ENCODE measurements around the gene L3MBTL4. TPM values are rescaled to one million over a fixed set of nuclear protein-coding genes. Genes with fewer than 3 reads are reported as not detected.

Gene L3MBTL4
- total RNA-seq, 1 experiment from 2014 or later: 2.1 TPM

DNA sequence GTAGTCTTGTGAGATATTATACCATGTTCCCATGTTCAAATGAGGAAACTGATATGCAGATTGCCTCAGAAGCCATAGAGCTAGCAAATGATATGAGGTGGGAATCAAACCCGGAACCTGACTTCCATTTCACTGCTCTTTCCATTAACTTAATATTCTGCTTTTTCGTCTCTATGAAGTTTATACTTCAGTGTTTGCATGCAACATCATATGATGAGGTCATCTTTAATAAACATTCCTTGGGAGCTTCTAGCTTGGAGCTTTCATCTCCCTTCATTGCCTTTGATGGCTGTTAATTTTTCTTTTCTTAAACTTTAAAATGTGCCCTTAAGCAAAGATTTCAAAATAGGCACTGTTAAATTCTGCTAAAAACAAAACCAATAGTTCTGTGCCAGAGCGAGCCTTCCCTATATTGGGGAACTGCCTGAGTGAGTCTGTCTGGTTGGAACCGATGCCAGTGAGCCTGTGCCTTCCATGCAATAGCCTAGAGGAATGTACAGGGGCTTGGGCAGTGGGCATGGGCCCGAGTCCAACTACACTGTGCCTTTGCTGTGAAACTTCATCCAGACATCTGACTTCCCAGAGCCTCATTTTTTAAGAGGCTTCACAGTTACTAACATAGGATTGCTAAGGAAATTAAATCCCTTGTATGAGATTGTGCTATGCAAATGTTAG, 428.3 kb downstream of the L3MBTL4 start:
- Mint-ChIP-seq H3K4me1 (ENCODE audit: low read depth, unreplicated experiment) (no peaks in the 10 kb centered on the region), H3K4me3 (ENCODE audit: low read depth, unreplicated experiment) (no peak overlapping the region), H3K36me3 (ENCODE audit: insufficient read depth, unreplicated experiment) (no peaks in the 10 kb centered on the region), H3K9me3 (ENCODE audit: low read depth, unreplicated experiment) (peaks cover 3% of the 10 kb centered on the region), H3K27ac (ENCODE audit: unreplicated experiment) (no peak overlapping the region), H3K27me3 (ENCODE audit: unreplicated experiment) (peaks cover 13% of the 10 kb centered on the region)
- DNase-seq: no peak
- CTCF ChIA-PET: no interaction called here
- intact Hi-C loops (cut with micrococcal nuclease; ENCODE audit: unreplicated experiment): no loop called here
- TF ChIP-seq, protein P1, sequence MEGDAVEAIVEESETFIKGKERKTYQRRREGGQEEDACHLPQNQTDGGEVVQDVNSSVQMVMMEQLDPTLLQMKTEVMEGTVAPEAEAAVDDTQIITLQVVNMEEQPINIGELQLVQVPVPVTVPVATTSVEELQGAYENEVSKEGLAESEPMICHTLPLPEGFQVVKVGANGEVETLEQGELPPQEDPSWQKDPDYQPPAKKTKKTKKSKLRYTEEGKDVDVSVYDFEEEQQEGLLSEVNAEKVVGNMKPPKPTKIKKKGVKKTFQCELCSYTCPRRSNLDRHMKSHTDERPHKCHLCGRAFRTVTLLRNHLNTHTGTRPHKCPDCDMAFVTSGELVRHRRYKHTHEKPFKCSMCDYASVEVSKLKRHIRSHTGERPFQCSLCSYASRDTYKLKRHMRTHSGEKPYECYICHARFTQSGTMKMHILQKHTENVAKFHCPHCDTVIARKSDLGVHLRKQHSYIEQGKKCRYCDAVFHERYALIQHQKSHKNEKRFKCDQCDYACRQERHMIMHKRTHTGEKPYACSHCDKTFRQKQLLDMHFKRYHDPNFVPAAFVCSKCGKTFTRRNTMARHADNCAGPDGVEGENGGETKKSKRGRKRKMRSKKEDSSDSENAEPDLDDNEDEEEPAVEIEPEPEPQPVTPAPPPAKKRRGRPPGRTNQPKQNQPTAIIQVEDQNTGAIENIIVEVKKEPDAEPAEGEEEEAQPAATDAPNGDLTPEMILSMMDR (IDR thresholded peaks at IDR 0.05; ENCODE audit: unreplicated experiment): no peak
- no TSS peak for BruUV-seq (replicated peaks)

DNA sequence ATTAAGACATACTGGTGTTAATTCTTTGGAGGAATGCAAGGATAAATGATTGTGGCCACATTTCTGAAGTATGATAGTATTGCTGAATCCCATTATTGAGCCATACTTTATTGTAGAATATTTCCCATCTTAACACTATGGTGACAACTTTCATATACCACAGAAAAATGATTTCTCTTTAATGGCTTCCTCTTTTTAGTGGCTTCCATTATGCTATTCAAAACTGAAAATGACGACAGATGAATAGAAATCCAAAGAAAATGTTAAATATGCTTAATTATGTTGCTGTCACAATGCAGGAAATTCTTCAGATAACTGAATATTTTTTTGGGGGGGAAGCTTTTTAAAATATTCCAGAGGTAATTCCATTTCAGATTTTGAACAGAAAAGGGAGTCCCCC, 430.5 kb downstream of the L3MBTL4 start:
- TF ChIP-seq, protein P1 (IDR thresholded peaks at IDR 0.05; ENCODE audit: unreplicated experiment): no peak
- CTCF ChIA-PET: no interaction called here
- intact Hi-C loops (cut with micrococcal nuclease; ENCODE audit: unreplicated experiment): no loop called here
- Mint-ChIP-seq H3K27ac (ENCODE audit: unreplicated experiment) (no peak overlapping the region), H3K9me3 (ENCODE audit: low read depth, unreplicated experiment) (no peaks in the 10 kb centered on the region), H3K36me3 (ENCODE audit: insufficient read depth, unreplicated experiment) (no peaks in the 10 kb centered on the region), H3K4me1 (ENCODE audit: low read depth, unreplicated experiment) (no peaks in the 10 kb centered on the region), H3K4me3 (ENCODE audit: low read depth, unreplicated experiment) (no peak overlapping the region), H3K27me3 (ENCODE audit: unreplicated experiment) (peaks cover 13% of the 10 kb centered on the region)
- no TSS peak for BruUV-seq (replicated peaks)
- no peak for DNase-seq

DNA sequence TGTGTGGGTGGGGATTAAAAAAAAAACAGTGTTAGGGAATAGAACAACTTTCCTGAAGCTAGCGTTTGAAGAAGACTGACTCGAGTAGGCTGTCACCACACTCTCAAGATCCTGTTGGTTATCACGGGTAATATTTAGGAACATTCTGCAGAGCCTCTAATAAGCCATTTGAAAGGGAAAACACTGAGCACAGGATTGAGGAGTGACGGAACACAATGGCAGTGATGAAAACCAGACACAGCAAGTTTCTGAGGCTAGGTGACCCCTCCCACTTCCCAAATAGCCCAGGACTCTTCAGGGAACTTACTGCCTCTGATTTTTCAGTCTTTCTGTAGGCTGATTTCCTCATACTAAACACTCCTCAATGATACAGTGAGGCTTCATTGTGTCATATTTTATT, 431.2 kb downstream of the L3MBTL4 start:
- Mint-ChIP-seq H3K9me3 (ENCODE audit: low read depth, unreplicated experiment) (no peaks in the 10 kb centered on the region), H3K4me1 (ENCODE audit: low read depth, unreplicated experiment) (no peaks in the 10 kb centered on the region), H3K27me3 (ENCODE audit: unreplicated experiment) (peaks cover 13% of the 10 kb centered on the region), H3K36me3 (ENCODE audit: insufficient read depth, unreplicated experiment) (no peaks in the 10 kb centered on the region), H3K27ac (ENCODE audit: unreplicated experiment) (no peak overlapping the region), H3K4me3 (ENCODE audit: low read depth, unreplicated experiment) (no peak overlapping the region)
- BruUV-seq (replicated peaks): no TSS peak
- TF ChIP-seq, protein P1 (IDR thresholded peaks at IDR 0.05; ENCODE audit: unreplicated experiment): no peak
- intact Hi-C loops (cut with micrococcal nuclease; ENCODE audit: unreplicated experiment): no loop called here
- CTCF ChIA-PET: no interaction called here
- no peak for DNase-seq

DNA sequence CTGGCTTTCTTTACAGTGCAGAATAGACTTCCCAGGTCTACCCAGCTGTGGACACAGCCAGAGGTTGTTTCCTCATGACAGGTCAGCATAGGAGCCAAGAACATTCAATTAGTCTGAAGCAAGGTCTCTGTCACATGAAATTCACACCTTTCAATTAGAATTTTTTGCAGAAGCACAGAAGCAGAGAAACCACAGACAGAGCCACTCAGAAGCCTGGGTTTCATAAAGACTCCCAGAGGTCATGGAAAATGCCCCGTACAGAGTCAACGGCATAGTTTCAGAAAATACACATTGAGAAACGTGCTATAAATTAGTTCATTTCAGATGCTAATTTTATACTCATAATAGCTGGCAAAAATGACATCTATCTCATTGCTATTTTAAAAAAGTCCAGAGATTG, 432.4 kb downstream of the L3MBTL4 start:
- Mint-ChIP-seq H3K4me1 (ENCODE audit: low read depth, unreplicated experiment) (no peaks in the 10 kb centered on the region), H3K36me3 (ENCODE audit: insufficient read depth, unreplicated experiment) (no peaks in the 10 kb centered on the region), H3K4me3 (ENCODE audit: low read depth, unreplicated experiment) (no peak overlapping the region), H3K27me3 (ENCODE audit: unreplicated experiment) (peaks cover 18% of the 10 kb centered on the region), H3K9me3 (ENCODE audit: low read depth, unreplicated experiment) (no peaks in the 10 kb centered on the region), H3K27ac (ENCODE audit: unreplicated experiment) (no peak overlapping the region)
- no TSS peak for BruUV-seq (replicated peaks)
- CTCF ChIA-PET: interaction anchor here (0.6 kb wide), 1 partner anchor 582 kb away, joined by 5 read pairs; no protein-coding TSS in a partner anchor
- no peak for DNase-seq
- TF ChIP-seq, protein P1 (IDR thresholded peaks at IDR 0.05; ENCODE audit: unreplicated experiment): no peak
- intact Hi-C loops (cut with micrococcal nuclease; ENCODE audit: unreplicated experiment): no loop called here

All from Calu3 (cell line).